ENCODE data around the gene EPHB3. TPM values are rescaled to one million over a fixed set of nuclear protein-coding genes. Genes with fewer than 3 reads are reported as not detected.

The EPHB3 gene
- total RNA-seq, 4 donors from 2014 or later: 0.10 to 0.24 (median 0.12) TPM

DNA sequence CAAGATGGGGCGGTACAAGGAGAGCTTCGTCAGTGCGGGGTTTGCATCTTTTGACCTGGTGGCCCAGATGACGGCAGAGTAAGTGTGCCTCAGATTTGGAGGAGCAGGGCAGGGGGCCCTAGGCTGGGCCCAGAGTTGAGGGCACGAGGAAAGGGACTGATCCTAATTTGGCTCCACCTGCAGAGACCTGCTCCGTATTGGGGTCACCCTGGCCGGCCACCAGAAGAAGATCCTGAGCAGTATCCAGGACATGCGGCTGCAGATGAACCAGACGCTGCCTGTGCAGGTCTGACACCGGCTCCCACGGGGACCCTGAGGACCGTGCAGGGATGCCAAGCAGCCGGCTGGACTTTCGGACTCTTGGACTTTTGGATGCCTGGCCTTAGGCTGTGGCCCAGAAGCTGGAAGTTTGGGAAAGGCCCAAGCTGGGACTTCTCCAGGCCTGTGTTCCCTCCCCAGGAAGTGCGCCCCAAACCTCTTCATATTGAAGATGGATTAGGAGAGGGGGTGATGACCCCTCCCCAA, 19.8 kb downstream of the EPHB3 start:
- H3K4me1 ChIP-seq: no peaks in the 10 kb centered on the region
- H3K9me3 ChIP-seq: no peaks in the 10 kb centered on the region
- in situ Hi-C loops (cut with MboI; ENCODE audit: low sequenced_read_pairs in 4 of 4) (no loop called here), intact Hi-C loops (cut with DNase I; ENCODE audit: low total_unique reads) (no loop called here)
- H3K27ac ChIP-seq: no peak overlapping the region
- TF ChIP-seq, protein P1, sequence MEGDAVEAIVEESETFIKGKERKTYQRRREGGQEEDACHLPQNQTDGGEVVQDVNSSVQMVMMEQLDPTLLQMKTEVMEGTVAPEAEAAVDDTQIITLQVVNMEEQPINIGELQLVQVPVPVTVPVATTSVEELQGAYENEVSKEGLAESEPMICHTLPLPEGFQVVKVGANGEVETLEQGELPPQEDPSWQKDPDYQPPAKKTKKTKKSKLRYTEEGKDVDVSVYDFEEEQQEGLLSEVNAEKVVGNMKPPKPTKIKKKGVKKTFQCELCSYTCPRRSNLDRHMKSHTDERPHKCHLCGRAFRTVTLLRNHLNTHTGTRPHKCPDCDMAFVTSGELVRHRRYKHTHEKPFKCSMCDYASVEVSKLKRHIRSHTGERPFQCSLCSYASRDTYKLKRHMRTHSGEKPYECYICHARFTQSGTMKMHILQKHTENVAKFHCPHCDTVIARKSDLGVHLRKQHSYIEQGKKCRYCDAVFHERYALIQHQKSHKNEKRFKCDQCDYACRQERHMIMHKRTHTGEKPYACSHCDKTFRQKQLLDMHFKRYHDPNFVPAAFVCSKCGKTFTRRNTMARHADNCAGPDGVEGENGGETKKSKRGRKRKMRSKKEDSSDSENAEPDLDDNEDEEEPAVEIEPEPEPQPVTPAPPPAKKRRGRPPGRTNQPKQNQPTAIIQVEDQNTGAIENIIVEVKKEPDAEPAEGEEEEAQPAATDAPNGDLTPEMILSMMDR (IDR thresholded peaks at IDR 0.05 in 4 of 5, conservative IDR thresholded peaks at IDR 0.05 in 1 of 5): no peak
- TF ChIP-seq POLR2A (IDR thresholded peaks at IDR 0.05): no peak
- no peak overlapping the region for H3K4me3 ChIP-seq
- no peaks in the 10 kb centered on the region for H3K36me3 ChIP-seq
- no peak for ATAC-seq
- DNase-seq: no peak
- H3K27me3 ChIP-seq: no peaks in the 10 kb centered on the region

DNA sequence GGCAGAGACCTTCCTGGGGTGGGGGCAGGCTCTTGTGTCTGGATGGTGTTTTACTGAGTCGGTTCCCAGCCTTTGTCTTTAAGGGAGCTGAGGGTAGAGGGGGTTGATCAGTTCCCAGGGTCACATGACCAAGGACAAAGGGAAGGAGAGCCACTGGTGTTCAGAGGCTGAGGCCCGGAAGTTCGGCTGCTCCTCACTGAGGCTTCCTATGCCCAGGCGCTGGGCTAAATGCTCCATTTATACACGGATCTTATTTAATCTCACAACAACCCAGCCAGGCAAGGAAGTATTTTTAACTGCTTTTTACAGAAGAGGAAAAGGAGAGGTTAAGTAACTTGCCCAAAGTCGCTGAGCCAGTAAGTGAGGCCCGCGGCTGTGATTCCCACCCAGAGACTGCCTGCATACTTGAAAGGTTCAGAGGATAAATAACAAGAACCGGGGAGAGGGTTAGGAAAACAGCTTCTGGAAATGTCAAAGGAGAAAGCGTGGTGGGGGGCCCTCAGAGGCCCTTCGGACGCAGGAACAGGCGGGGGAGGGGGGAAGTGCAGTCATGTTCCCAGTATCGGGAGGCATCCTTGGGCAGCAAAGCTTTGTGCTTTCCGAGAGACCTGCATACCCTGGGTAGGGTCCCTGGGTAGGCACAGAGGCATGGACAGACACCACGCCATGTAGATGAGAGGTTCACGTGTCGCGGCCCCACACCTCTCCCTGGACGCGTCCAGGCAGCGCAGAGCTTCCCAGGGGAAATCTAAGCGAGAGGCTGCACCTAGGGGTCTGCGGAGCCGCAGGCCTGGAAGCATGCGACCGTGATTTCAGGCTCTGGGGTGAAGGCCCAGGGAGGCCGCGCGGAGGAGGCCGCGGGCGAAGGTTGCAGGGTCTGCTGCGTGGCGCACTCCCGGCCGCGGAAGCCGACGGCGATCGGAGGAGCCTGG, 21.3 kb downstream of the EPHB3 start:
- no peaks in the 10 kb centered on the region for H3K27me3 ChIP-seq
- H3K27ac ChIP-seq: peak overlapping the region; percentile 62 to 81 (median 74)
- H3K9me3 ChIP-seq: no peaks in the 10 kb centered on the region
- ATAC-seq: peak; percentile 82 to 83
- intact Hi-C loops (cut with DNase I; ENCODE audit: low total_unique reads): loop anchor here (1.0 kb wide), 1 partner anchor 129 kb away; the partner anchor contains the start of gene MAGEF1
- TF ChIP-seq, protein P1 (IDR thresholded peaks at IDR 0.05 in 4 of 5, conservative IDR thresholded peaks at IDR 0.05 in 1 of 5): no peak
- no peak for TF ChIP-seq POLR2A (IDR thresholded peaks at IDR 0.05)
- in situ Hi-C loops (cut with MboI; ENCODE audit: low sequenced_read_pairs in 4 of 4): no loop called here
- H3K36me3 ChIP-seq: no peaks in the 10 kb centered on the region
- peak; percentile 32 to 40 for DNase-seq
- H3K4me1 ChIP-seq: no peaks in the 10 kb centered on the region
- H3K4me3 ChIP-seq: peak overlapping the region; percentile 61 to 72 (median 66)

DNA sequence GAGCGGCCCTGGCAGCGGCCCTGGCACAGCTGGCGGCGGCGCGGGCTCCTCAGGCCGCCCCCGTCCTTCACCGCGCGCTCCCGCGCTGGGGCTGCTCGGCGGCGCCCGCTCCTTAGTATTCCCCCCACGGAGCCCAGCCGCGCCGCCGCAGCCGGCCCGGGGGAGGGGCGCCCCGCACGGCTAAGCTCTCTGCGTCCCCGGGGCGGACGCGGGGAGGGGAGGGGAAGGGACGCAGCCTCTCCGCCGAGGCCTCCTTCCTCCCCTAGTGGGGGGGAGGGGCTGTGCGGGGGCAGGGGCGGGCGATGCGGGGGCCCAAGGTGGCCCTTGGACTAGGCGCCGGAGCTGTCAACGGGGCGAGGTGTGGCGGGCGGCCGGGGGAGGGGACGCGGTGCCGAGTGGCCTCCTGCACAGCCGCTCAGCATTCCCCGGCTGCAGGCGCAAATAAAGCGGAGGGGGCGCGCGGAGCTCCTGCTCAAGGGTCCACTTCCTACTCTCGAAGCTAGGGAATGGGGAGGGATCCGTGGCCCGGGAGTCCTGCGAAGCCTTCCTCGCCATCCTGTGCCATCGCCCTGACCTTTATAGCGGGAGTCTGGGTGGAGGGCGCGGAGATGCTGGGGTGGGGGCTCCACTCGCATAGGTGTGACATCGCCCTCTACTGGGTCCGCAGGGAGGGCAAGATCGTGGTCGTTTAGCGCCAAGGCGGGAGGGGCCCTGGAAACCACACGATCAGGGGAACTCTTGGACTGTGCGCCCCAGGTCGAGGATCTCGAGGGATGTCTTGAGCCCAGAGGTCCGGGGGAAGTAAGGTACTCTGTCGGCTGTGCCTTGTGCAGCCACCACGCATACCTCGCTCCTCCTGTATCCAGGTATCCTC, 22.2 kb downstream of the EPHB3 start:
- no peak for TF ChIP-seq POLR2A (IDR thresholded peaks at IDR 0.05)
- TF ChIP-seq, protein P1 (IDR thresholded peaks at IDR 0.05 in 4 of 5, conservative IDR thresholded peaks at IDR 0.05 in 1 of 5): no peak
- no peaks in the 10 kb centered on the region for H3K36me3 ChIP-seq
- H3K27me3 ChIP-seq: no peaks in the 10 kb centered on the region
- H3K4me3 ChIP-seq: peak overlapping the region; percentile 61 to 72 (median 66)
- DNase-seq (no peak), ATAC-seq (peak in 1 of 2 donors; percentile 31)
- H3K4me1 ChIP-seq: no peaks in the 10 kb centered on the region
- in situ Hi-C loops (cut with MboI; ENCODE audit: low sequenced_read_pairs in 4 of 4): no loop called here
- peak overlapping the region; percentile 62 to 81 (median 74) for H3K27ac ChIP-seq
- H3K9me3 ChIP-seq: no peaks in the 10 kb centered on the region
- intact Hi-C loops (cut with DNase I; ENCODE audit: low total_unique reads): loop anchor here (1.0 kb wide), 1 partner anchor 128 kb away; the partner anchor contains the start of gene MAGEF1

DNA sequence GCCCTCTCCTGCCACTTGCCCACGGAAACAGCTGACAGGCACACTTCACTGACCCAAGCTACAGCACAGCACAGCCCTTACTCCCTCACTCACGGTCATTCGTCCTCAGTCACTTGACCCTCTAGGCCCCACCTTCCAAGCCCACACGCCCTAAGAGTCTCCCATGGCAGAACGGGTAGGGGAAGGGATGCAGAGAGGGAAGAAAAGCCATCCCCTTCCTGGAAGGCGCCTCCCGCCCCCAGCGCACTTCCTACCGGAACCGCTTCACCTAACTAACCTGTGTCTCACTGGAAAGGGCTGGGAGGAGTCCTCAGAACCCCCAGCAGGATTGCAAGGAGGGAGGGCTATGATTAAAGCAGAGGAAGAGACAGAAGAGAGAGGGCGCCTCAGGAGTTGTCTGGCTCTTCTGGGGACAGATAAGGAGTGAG, 22.9 kb downstream of the EPHB3 start:
- Histone ChIP-seq H3K27me3 (no peaks in the 10 kb centered on the region), H3K27ac (no peak overlapping the region), H3K4me3 (no peak overlapping the region), H3K9me3 (no peaks in the 10 kb centered on the region), H3K4me1 (no peaks in the 10 kb centered on the region), H3K36me3 (no peaks in the 10 kb centered on the region)
- intact Hi-C loops (cut with DNase I; ENCODE audit: low total_unique reads) (no loop called here), in situ Hi-C loops (cut with MboI; ENCODE audit: low sequenced_read_pairs in 4 of 4) (no loop called here)
- ATAC-seq: no peak
- DNase-seq: no peak
- TF ChIP-seq, protein P1 (IDR thresholded peaks at IDR 0.05 in 4 of 5, conservative IDR thresholded peaks at IDR 0.05 in 1 of 5): no peak
- TF ChIP-seq POLR2A (IDR thresholded peaks at IDR 0.05): no peak

Data from gastrocnemius medialis (tissue), 4 donors.